ENCODE results near the gene NDST1. TPM values are rescaled to one million over a fixed set of nuclear protein-coding genes. Genes with fewer than 3 reads are reported as not detected.

The NDST1 gene
- total RNA-seq, 4 donors from 2014 or later = 36.1 to 70.5 (median 50.5) TPM

DNA sequence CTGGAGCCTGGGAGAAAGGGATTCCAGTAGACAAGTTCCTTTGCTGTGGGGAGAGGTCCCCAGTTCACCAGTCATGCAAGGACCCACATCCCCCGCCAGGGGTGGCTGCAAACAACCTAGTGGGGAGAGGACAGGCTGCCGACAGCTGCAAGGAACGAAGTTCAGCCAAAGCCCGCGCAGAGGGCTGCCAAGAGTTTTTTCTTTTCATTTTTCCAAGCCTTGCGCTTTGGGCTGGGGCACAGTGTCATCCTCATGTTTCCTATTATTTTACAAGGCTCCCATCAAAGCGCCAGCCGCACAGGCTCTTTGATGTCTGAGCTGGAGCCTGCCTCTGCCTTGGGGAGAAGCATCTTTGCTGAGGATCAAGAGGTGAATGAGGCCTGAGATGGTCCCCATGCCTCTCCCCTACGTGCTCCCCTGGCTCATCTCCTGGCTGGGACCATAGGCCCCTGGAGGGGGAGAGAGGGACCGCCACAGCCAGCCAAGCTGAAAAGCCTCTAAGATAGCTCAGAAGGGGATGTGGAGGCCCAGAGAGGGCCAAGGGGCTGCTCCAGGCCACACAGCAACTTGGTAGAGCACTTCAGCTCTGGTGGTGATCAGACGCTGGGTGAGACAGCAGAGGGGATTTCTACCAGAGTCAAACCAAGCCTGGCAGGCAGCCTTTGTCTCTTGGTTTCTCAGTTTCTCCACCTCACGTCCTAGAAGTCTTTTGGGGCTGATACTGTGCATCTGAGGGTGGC, 82.1 kb downstream of the NDST1 start:
- H3K27ac ChIP-seq = peak overlapping the region; percentile 58 to 72 (median 68)
- DNase-seq (peak; percentile 56 to 81), ATAC-seq (peak; percentile 82 to 88)
- no peak for TF ChIP-seq POLR2A (IDR thresholded peaks at IDR 0.05)
- TF ChIP-seq, protein P1, sequence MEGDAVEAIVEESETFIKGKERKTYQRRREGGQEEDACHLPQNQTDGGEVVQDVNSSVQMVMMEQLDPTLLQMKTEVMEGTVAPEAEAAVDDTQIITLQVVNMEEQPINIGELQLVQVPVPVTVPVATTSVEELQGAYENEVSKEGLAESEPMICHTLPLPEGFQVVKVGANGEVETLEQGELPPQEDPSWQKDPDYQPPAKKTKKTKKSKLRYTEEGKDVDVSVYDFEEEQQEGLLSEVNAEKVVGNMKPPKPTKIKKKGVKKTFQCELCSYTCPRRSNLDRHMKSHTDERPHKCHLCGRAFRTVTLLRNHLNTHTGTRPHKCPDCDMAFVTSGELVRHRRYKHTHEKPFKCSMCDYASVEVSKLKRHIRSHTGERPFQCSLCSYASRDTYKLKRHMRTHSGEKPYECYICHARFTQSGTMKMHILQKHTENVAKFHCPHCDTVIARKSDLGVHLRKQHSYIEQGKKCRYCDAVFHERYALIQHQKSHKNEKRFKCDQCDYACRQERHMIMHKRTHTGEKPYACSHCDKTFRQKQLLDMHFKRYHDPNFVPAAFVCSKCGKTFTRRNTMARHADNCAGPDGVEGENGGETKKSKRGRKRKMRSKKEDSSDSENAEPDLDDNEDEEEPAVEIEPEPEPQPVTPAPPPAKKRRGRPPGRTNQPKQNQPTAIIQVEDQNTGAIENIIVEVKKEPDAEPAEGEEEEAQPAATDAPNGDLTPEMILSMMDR (IDR thresholded peaks at IDR 0.05 in 4 of 5, conservative IDR thresholded peaks at IDR 0.05 in 1 of 5) = peak; percentile 76 to 93 (median 89)
- H3K36me3 ChIP-seq = no peaks in the 10 kb centered on the region
- in situ Hi-C loops (cut with MboI; ENCODE audit: low sequenced_read_pairs in 4 of 4) (loop anchor here in 2 of 4 donors (10.0 kb wide), 1 partner anchor 65 kb away; no protein-coding TSS in a partner anchor), intact Hi-C loops (cut with DNase I; ENCODE audit: low total_unique reads) (loop anchor here (1.0 kb wide), 1 partner anchor 66 kb away; no protein-coding TSS in a partner anchor)
- H3K4me3 ChIP-seq = no peak overlapping the region
- H3K27me3 ChIP-seq = no peaks in the 10 kb centered on the region
- H3K9me3 ChIP-seq = no peaks in the 10 kb centered on the region
- H3K4me1 ChIP-seq = peaks cover 51 to 67% of the 10 kb centered on the region in 2 donors

DNA sequence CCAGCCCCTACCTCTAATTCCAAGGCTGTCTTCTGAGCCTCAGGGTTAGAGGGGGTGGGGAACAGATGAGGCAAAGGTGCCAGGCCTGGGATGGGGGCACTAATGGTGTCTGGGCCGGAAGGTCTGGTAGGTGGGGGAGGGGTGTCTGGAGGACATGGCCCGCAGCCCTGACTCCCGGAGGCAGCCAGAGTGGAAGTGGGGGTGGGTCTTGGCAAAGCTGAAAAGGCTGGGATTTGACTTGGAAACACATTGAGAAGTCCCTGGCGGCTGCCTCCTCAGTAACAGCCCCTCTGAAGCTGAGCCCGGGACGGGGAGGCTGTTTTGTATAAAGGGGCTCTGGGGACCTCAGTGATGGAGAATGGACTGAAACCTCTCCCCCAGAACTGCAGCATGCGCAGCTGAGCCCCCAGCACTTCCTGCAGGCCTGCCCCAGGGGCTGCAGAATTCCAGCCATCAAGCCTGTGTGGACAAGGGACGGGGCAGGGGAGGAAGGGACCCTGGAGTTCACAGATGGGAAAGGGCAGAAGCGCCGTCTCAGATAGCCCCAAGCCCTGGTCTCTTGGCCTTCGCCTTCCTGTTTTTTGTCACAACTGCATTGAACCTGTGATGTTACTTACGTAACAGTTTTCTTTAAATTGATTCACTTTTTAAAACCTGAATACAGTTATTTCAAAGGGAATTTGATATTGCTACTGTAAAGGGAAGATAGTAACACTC, 83.2 kb downstream of the NDST1 start:
- ATAC-seq = no peak
- Histone ChIP-seq H3K27ac (peak overlapping the region; percentile 58 to 72 (median 68)), H3K9me3 (no peaks in the 10 kb centered on the region), H3K36me3 (no peaks in the 10 kb centered on the region), H3K4me1 (peaks cover 55 to 57% of the 10 kb centered on the region in 2 donors), H3K4me3 (no peak overlapping the region), H3K27me3 (no peaks in the 10 kb centered on the region)
- DNase-seq = no peak
- TF ChIP-seq, protein P1 (IDR thresholded peaks at IDR 0.05 in 4 of 5, conservative IDR thresholded peaks at IDR 0.05 in 1 of 5) = no peak
- no peak for TF ChIP-seq POLR2A (IDR thresholded peaks at IDR 0.05)
- in situ Hi-C loops (cut with MboI; ENCODE audit: low sequenced_read_pairs in 4 of 4) = loop anchor here in 2 of 4 donors (10.0 kb wide), 1 partner anchor 64 kb away; no protein-coding TSS in a partner anchor
- intact Hi-C loops (cut with DNase I; ENCODE audit: low total_unique reads) = no loop called here

- no peak for DNase-seq
- no peak for ATAC-seq
- in situ Hi-C loops (cut with MboI; ENCODE audit: low sequenced_read_pairs in 4 of 4) (loop anchor here in 2 of 4 donors (10.0 kb wide), 1 partner anchor 61 kb away; no protein-coding TSS in a partner anchor), intact Hi-C loops (cut with DNase I; ENCODE audit: low total_unique reads) (no loop called here)
- peaks cover 48 to 64% of the 10 kb centered on the region in 2 donors for H3K4me1 ChIP-seq
- TF ChIP-seq, protein P1 (IDR thresholded peaks at IDR 0.05 in 4 of 5, conservative IDR thresholded peaks at IDR 0.05 in 1 of 5) = no peak
- TF ChIP-seq POLR2A (IDR thresholded peaks at IDR 0.05) = no peak
- H3K9me3 ChIP-seq = no peaks in the 10 kb centered on the region
- H3K36me3 ChIP-seq = no peaks in the 10 kb centered on the region
- no peak overlapping the region for H3K4me3 ChIP-seq
- H3K27ac ChIP-seq = peak overlapping the region in 3 of 4 donors; percentile 9 to 60 (median 21)
- H3K27me3 ChIP-seq = no peaks in the 10 kb centered on the region
Measured at GRCh38 chr5:150593593-150593992, 85.7 kb downstream of the NDST1 start.

DNA sequence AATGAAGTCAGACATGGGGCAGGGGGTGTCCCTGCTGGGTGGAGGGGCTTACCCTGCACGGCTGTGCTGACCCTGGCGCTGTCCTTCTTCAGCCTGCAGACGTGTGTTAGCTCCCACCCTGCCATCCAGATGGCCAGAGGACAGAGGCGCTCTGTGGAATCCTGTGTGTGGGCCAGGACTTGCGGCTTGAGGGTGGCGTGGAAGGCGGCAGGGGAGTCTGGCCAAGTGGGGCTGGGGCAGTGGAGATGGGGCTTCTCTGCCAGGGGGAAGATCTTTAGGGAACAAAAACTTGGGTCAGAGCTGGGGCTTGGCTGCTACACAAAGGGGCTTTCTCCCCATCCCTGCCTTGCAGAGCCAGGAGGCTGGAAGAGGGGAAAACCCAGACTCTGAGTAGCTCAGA, 86.1 kb downstream of the NDST1 start:
- no peak for DNase-seq
- TF ChIP-seq, protein P1 (IDR thresholded peaks at IDR 0.05 in 4 of 5, conservative IDR thresholded peaks at IDR 0.05 in 1 of 5) = no peak
- TF ChIP-seq POLR2A (IDR thresholded peaks at IDR 0.05) = no peak
- in situ Hi-C loops (cut with MboI; ENCODE audit: low sequenced_read_pairs in 4 of 4) (loop anchor here in 2 of 4 donors (10.0 kb wide), 1 partner anchor 61 kb away; no protein-coding TSS in a partner anchor), intact Hi-C loops (cut with DNase I; ENCODE audit: low total_unique reads) (no loop called here)
- no peaks in the 10 kb centered on the region for H3K9me3 ChIP-seq
- H3K27ac ChIP-seq = peak overlapping the region in 3 of 4 donors; percentile 9 to 60 (median 21)
- H3K27me3 ChIP-seq = no peaks in the 10 kb centered on the region
- ATAC-seq = no peak
- H3K36me3 ChIP-seq = no peaks in the 10 kb centered on the region
- H3K4me3 ChIP-seq = no peak overlapping the region
- peaks cover 48 to 64% of the 10 kb centered on the region in 2 donors for H3K4me1 ChIP-seq

Measured in gastrocnemius medialis (tissue), 4 donors.